GM18498 (cell line): ENCODE data around the gene RELL1.

ENCODE experiments used
- ATAC-seq: cut with Tn5 transposase; IDR thresholded peaks from one replicate; pipeline ENCODE4 v1.9.1; 2021; ENCODE audit warnings: mild to moderate bottlenecking, moderate library complexity; ENCODE audit not compliant: unreplicated experiment

Gene RELL1

GRCh38 chr4:37667197-37668100 lies 18.7 kb downstream of the RELL1 start:
- ATAC-seq, result no peak

- ATAC-seq, result no peak
Measured at GRCh38 chr4:37666625-37667071, 19.5 kb downstream of the RELL1 start.

GRCh38 chr4:37665333-37666320 lies 20.5 kb downstream of the RELL1 start:
- ATAC-seq, result no peak

- ATAC-seq, result no peak
Measured at GRCh38 chr4:37664696-37665095, 21.5 kb downstream of the RELL1 start.

GRCh38 chr4:37663552-37663951 lies 22.6 kb downstream of the RELL1 start:
- no peak for ATAC-seq

GRCh38 chr4:37662861-37663390 lies 23.2 kb downstream of the RELL1 start:
- no peak for ATAC-seq

GRCh38 chr4:37662251-37662650 lies 23.9 kb downstream of the RELL1 start:
- no peak for ATAC-seq

GRCh38 chr4:37661772-37662171 lies 24.4 kb downstream of the RELL1 start:
- ATAC-seq, result no peak

- no peak for ATAC-seq
Measured at GRCh38 chr4:37659696-37660095, 26.5 kb downstream of the RELL1 start.

- ATAC-seq, result no peak
Measured at GRCh38 chr4:37656649-37657048, 29.5 kb downstream of the RELL1 start.

GRCh38 chr4:37653601-37654000 lies 32.6 kb downstream of the RELL1 start:
- ATAC-seq, result no peak

- no peak for ATAC-seq
Measured at GRCh38 chr4:37652747-37653527, 33.2 kb downstream of the RELL1 start.

- ATAC-seq, result no peak
Measured at GRCh38 chr4:37651781-37652377, 34.3 kb downstream of the RELL1 start.

- no peak for ATAC-seq
Measured at GRCh38 chr4:37650481-37650880, 35.7 kb downstream of the RELL1 start.

GRCh38 chr4:37649268-37649667 lies 36.9 kb downstream of the RELL1 start:
- ATAC-seq, result no peak

GRCh38 chr4:37648084-37648817 lies 37.9 kb downstream of the RELL1 start:
- no peak for ATAC-seq

GRCh38 chr4:37646247-37646646 lies 39.9 kb downstream of the RELL1 start:
- no peak for ATAC-seq

- no peak for ATAC-seq
Measured at GRCh38 chr4:37645736-37646135, 40.4 kb downstream of the RELL1 start.

GRCh38 chr4:37644962-37645361 lies 41.2 kb downstream of the RELL1 start:
- ATAC-seq, result no peak
